ENCODE data around the gene SNUPN. TPM values are rescaled to one million over a fixed set of nuclear protein-coding genes. Genes with fewer than 3 reads are reported as not detected.

The SNUPN gene
- total RNA-seq, 4 donors from 2014 or later: 17.6 to 23.2 (median 18.7) TPM

- TF ChIP-seq CTCF (IDR thresholded peaks at IDR 0.05): no peak
- DNase-seq (ENCODE audit: low spot score) (no peak), ATAC-seq (ENCODE audit: low FRiP score) (no peak)
Measured at GRCh38 chr15:75622505-75622904, 3.0 kb downstream of the SNUPN start.

- DNase-seq (ENCODE audit: low spot score): peak; percentile 40
- peak; percentile 86 for ATAC-seq (ENCODE audit: low FRiP score)
- TF ChIP-seq CTCF (IDR thresholded peaks at IDR 0.05): no peak
Measured at GRCh38 chr15:75620841-75621391, 4.6 kb downstream of the SNUPN start.

- peak; percentile 46 for ATAC-seq (ENCODE audit: low FRiP score)
- no peak for DNase-seq (ENCODE audit: low spot score)
- no peak for TF ChIP-seq CTCF (IDR thresholded peaks at IDR 0.05)
Measured at GRCh38 chr15:75620058-75620820, 5.3 kb downstream of the SNUPN start.

- ATAC-seq (ENCODE audit: low FRiP score) (no peak), DNase-seq (ENCODE audit: low spot score) (no peak)
- no peak for TF ChIP-seq CTCF (IDR thresholded peaks at IDR 0.05)
Measured at GRCh38 chr15:75616766-75617165, 8.8 kb downstream of the SNUPN start.

GRCh38 chr15:75606711-75607699 lies 18.5 kb downstream of the SNUPN start:
- DNase-seq (ENCODE audit: low spot score) (no peak), ATAC-seq (ENCODE audit: low FRiP score) (no peak)
- no peak for TF ChIP-seq CTCF (IDR thresholded peaks at IDR 0.05)

GRCh38 chr15:75606026-75606425 lies 19.5 kb downstream of the SNUPN start:
- DNase-seq (ENCODE audit: low spot score) (no peak), ATAC-seq (ENCODE audit: low FRiP score) (no peak)
- TF ChIP-seq CTCF (IDR thresholded peaks at IDR 0.05): no peak
